GM21717 (cell line): Measurements from ENCODE around the gene FZD1.

Experiments
- ATAC-seq: cut with Tn5 transposase; IDR thresholded peaks from one replicate; pipeline ENCODE4 v1.9.1; 2021; ENCODE audit warnings: mild to moderate bottlenecking, moderate library complexity; ENCODE audit not compliant: unreplicated experiment

The FZD1 gene

DNA sequence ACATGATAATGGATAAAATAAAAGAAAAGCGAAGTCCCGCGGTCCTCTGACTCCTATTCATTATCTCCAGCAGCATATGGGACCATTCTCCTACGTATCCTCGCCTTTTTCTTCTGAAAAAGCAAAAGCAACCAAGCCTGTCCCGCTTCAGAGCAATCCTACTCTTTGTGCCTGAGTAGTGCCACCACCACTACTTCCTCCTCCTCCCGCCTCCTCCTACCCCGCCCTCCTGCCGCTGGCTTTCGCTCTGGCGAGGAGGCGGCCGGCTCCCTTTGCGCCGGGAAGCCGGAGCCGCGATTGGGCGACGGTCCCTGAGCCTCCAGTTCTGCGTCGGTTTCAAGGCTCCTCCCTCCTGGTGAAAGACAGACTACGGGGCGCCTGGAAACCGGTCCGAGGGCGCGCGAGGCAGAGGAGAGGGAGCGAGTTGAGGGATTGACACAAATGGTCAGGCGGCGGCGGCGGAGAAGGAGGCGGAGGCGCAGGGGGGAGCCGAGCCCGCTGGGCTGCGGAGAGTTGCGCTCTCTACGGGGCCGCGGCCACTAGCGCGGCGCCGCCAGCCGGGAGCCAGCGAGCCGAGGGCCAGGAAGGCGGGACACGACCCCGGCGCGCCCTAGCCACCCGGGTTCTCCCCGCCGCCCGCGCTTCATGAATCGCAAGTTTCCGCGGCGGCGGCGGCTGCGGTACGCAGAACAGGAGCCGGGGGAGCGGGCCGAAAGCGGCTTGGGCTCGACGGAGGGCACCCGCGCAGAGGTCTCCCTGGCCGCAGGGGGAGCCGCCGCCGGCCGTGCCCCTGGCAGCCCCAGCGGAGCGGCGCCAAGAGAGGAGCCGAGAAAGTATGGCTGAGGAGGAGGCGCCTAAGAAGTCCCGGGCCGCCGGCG lies at the start of gene FZD1:
Gene FZD1, plus strand, starts transcription at position 388 of the 878 bp plus-strand sequence. Its CDS starts 448 bp downstream, at position 836.
- ATAC-seq, result peak; percentile 94

DNA sequence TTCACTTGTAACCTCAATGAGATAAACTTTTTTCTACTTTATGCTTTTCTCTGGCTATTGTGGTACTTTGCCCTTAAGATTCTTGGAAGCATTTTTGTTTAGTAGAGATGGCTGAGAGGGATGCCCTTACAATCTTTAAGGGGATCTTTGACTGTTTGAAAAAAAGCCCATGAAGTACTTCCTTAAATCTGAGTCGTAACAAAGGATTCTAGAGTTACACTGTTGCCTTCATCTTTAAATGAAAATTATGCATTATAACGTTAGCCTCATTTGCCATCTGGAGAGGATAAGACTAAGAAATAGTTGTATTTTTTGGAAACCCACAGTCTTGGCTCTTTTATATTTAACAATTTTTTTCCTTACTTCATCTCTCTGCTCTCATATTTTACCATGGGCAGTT lies 37.8 kb upstream of the FZD1 start:
- no peak for ATAC-seq

DNA sequence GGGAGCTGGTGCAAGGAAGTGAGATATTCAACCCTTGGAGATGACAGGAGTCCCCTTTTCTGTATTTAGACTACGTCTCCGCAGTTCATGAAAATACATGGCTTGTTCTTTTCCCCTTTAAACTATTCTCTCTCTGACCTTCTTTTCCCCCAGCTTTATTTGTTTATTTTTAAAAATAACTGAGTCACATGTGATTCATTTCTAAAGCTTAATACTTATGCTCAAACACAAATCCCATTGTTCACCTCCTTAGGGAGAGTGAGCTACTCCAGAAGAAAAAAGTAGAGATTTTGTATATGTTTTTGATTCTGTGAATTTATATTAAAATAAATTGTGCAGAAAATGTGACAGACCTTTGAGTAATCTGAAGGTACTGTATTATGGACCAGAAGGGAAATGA lies 35.9 kb upstream of the FZD1 start:
- ATAC-seq, result no peak

DNA sequence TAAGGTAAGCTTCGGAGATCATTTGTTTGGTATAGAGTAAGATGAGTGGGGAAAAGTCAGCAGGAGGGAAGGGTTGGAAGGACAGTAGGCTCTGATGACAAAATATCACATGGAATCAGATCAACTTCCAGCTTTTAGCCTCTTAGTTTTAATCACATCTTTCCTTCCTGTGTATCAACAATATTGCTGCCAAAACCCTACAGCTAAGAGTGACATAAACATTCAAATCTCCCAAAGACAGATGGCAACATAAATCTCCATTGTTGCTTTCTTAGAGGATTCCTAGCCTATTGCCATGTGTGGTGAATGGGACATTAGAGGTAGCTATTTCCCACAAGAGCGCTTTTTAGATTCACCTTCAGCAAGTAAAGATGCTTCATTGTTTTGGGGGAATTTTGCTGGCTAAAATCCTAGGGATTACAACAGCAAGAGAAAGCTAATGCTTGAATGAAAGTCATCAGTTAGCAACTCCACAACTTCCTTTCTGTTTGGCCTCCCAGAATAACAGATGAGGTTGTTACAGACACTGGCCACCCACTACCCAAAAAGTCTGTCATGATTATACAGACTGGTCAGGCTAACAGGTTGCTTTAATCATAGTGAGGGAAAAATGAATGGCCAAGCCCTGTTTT lies 35.2 kb upstream of the FZD1 start:
- no peak for ATAC-seq

DNA sequence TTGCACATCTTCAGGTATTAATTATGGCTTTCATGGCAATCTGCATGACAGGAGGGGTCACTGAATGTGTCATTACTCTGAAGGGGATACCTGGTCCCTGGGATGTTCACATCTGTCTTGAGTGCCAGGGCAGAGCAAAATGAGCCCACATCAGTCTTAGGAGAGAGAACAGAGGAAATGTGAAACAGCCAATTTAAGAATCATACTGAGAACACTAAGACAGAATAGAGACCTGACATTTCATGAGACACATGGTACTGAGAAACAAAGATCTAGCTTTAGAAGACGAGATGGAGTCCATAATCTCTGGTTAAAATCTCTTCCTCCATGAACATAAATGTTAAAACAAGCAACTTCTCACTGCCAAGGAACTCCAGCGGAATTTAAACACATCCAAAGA lies 34.1 kb upstream of the FZD1 start:
- no peak for ATAC-seq

DNA sequence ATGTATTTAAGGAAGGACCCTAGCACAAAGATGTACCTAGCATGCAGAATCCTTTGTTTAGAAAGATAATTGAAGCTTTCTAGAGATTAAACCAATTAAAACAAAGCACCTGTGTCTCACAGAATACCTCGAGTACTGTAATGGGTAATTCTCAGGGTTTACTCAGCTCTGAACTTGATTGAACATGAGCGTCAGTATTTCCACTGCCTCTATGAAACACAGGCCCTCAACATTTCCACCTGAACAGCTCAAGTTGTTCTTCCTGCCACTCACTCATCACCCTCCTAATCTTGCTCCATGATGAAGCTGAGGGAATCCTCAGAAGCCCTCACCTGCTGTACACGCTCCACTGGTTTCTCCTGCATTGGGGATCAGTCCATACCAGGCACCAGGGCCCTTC lies 33.7 kb upstream of the FZD1 start:
- ATAC-seq, result no peak

DNA sequence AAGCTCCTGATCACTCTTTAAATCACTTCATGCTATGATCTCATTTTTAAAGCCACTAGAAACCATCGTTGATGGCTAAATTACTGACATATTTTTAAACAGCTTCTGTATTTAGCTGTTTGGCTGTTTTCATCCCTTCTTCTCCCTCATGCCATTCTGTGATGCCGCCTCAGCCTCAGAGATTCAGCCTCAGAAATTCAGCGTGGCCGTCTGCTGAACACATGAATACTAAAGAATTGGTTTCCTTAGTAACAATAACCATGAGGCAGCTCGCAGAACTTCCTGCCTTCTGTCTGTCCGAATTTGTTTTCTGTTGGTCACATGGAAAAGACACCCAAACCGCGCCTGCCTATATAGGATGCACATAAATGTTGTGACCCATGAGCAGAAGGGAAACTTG lies 31.0 kb upstream of the FZD1 start:
- no peak for ATAC-seq

DNA sequence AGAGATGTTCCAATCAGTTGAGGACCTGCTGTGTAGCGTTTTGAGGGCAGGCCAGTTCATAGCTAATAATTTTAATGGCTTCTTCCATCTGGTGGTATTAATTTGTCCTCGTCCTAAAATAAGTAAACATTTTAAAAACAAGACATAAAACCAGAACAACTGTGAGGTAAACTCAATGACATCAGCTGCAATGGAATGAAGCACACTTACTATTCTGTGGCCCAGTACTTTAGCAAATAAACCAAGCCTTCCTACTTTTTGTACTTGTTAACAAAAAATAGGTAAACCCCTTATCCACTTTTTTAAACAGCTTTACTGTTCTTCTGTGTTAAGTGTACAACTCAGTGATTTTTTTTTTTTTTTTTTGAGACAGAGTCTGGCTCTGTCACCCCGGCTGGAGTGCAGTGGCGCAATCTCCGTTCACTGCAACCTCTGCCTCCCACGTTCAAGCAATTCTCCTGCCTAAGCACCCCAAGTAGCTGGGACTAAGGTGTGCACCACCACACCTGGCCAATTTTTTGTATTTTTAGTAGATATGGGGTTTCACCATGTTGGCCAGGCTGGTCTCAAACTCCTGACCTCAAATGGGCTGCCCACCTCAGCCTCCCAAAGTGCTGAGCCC lies 28.9 kb upstream of the FZD1 start:
- ATAC-seq, result no peak

DNA sequence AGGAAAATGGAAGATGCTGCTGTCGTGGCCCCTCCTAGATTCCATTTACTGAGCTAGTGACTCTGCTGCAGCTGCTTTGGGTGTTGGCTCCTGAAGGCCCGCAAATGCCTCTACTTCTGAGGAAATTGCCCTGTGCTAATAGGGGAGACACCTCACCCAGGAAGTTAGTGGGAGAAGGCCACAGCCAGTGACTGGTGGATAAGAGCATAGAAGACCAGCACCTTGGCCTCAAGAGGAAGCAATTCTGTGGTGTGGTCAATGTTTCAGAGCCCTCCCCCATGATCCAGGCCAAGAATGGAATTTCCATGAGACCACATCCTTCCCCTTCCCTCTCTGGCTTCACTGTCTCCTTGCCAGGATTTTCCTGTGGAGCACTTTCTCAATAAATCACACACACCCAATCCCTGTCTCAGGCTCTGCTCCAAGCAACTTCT lies 25.0 kb upstream of the FZD1 start:
- no peak for ATAC-seq

DNA sequence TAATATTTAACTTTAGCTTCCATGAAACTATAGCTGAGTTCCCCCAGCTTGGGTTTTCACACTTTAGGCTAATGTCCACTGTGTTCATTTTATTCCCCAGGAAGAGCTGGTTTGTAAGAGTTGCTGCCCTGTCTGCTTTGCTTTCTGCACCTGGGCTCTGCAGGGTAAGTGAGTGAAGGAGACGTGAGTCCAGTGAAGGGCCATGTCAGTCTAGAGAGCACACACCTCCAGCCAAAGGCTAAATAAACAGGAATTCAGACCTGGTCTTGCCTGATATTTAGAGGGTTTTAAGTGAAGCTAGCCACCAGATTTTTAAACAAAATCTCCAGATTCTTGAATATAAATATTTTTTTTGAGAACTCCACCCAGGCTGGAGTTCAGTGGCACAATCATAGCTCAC lies 24.5 kb upstream of the FZD1 start:
- ATAC-seq, result no peak

DNA sequence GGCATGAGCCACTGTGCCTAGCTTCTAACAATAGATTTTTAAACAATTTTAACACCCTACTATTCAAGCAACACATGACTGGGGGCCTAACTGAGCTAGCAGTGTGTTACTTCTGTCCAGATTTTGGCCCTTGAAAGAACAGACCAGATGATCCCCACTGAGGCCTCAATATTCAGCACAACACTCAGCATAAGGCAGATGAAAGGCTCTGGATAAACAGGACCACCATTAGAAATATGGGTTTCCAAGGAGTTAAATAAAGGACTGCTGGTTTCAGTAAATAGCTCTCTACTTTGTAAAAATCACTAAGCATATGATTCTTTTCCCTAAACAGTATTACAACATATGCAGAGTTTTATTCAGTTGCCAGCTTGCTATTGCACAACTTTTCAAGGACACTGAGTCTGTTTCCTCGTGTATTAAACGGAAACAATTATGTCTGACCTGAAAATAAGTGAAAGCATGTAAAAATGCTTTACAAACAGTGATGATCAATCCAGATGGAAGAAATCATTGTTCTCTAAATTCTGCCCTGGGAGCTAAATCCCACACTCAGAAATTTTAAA lies 23.8 kb upstream of the FZD1 start:
- no peak for ATAC-seq

DNA sequence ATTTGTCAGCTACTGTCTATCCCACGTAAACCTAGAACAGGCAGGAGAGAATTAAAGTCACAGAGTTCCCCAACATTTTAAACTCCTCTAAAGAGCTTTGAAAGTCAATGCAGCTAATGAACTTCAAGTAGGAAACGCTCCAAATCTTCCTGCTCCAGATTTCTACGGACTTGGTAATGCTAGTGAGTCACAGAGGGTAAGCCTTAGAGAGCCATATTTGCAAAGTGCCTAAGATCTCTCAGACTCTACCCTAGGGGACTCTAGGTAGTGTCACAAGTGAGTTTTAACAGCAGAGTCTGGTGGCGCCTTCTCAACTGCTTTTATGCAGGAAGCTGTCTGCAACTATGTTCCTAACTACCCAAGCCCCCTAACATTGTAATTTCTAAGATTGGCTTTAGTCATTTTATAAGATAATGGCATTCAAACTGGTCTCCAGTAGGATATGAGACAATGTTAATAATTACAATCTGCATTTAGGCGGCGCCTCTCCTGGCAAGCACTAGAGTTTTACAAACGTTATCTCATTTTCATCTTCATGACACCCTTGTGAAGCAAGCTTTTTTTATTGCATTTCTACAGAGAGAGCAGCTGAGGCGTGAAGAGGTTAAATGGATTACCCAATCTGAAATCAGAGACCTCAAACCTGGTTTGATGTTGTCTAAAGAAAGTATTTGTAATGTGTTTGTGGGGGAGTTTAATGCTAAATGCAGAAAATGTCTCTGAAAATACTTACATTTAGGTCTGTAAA lies 22.0 kb upstream of the FZD1 start:
- ATAC-seq, result no peak

DNA sequence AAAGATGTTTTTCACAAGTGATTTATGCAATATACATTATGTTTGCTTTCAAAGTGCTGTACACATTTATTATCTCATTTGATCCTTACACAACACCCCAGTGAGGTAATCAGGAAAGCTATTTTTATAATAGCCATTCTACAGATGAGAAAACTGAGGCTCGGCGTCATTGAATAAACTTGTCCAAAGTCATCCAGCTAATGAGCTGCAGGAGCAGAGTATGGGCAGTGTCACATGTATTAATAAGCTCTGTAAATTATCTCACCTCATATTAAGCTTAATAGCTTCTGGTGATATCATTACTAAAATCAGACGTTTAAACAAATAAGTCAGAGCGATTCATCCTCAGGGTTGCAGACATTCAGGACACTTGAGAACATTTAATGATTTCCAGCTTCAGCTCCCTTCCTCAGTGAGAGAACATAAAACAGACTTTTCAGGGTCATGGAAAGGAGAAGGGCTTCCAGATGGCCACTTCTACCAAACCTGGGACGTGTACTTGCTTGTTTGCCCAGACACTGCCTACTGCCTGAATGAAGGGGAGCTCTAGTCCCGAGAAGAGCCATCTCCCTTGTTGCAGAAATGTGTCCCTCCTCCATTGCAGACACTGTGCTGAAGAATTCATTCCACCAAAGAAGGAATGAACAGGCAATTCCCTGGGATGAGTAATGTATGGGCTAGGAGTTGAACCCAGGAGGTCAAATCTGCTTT lies 20.5 kb upstream of the FZD1 start:
- ATAC-seq, result no peak

DNA sequence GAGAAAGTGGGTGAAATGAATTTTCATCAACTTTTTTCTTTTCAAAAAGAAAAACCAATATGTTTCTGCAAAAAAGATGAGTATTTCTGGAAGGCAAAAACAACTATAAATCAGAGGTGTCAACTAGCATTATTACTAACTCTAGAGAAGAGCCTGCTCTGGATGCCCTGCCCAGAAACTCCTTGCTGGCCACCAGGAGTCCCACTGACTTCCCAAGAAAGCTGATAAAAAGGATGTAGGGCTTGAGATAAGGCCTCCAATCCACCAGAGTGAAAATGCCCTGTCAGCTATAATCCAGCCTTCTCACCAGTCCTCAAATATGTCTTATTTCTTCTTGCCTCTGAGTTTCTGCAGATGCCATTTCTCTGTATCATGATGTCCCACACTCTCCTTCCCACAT lies 16.7 kb upstream of the FZD1 start:
- no peak for ATAC-seq

DNA sequence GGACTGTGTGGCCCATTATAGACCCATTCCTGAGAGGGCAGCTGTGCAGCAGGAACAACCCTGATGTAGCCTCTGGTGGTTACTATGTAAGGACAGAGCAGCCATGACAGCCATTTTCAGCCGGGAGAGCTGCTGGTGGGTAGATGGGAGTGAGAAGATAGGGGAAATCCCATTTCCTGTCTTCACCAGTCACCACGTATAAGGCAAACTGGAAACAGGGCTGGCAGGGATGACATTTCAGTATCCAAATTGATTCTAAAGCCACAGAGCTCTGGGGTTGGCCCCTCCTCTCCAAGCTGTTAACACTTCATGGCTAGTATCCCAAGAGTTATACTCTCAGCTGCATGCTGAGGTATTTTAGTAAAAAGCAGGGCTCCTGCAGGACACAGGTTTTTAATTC lies 15.2 kb upstream of the FZD1 start:
- no peak for ATAC-seq

DNA sequence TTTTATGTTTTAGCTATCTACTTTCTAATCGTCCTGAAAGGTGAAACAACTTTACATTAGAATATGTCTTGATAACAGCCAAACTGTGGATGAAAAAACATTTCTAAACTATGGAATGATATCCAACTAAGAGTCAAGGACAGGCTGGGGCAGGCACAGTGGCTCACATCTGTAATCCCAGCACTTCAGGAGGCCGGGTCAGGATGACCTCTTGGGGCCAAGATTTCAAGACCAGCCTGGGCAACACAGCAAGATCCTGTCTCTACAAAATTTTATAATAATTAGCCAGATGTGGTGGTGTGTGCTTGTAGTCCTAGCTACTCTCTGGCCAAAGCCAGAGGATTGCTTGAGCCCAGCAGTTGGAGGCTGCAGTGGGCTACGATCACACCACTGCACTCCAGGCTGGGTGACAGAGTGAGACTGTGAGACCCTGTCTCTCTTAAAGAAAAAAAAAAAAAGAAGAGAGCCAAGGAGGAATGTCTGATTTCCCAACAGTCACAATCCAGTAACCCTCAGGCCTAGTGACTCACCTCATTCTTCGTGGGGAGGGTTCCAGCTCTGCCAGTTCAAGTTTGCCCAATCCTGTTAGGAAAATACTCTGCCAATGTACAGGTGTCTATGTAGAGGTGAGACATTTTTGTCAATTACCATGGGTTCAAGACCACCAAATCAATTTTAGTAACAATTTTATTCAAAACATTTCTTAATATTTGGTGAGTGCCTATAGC lies 14.6 kb upstream of the FZD1 start:
- no peak for ATAC-seq

DNA sequence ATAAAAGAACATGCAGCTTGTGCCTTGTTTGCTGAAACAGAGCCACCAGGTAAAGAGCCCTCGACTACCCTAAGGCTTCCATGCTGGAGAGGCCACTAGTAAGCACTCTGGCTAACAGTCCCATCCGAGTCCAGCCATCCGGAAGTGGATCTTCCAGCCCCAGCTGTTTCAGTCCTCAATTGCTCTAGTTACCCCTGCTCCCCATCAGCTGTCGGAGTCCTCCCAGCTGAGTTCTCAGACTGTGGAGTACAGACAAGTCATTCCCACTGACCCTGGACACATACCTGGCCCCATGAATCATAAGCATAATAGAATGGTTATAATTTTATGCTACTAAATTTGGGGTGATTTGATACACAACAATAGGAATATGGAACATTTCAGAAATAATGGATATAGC lies 13.5 kb upstream of the FZD1 start:
- no peak for ATAC-seq

DNA sequence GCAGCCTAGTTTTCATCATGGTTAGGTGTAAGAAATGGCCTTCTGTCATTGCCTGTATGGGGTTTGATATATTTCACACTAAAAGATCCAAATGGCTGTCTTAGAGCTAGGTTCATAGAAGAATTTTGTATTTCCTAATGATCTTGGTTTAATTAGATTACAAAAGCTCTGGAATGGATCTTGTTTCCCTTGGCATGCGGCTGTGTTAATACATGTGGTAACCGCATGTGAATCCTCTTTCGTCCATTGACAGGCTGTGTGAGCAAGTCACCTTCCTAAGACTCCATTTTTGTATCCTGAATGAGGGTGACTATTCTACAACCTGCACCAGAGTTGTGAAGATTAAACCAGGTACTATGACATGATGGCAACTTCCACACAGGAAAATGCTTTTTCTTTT lies 12.4 kb upstream of the FZD1 start:
- no peak for ATAC-seq

DNA sequence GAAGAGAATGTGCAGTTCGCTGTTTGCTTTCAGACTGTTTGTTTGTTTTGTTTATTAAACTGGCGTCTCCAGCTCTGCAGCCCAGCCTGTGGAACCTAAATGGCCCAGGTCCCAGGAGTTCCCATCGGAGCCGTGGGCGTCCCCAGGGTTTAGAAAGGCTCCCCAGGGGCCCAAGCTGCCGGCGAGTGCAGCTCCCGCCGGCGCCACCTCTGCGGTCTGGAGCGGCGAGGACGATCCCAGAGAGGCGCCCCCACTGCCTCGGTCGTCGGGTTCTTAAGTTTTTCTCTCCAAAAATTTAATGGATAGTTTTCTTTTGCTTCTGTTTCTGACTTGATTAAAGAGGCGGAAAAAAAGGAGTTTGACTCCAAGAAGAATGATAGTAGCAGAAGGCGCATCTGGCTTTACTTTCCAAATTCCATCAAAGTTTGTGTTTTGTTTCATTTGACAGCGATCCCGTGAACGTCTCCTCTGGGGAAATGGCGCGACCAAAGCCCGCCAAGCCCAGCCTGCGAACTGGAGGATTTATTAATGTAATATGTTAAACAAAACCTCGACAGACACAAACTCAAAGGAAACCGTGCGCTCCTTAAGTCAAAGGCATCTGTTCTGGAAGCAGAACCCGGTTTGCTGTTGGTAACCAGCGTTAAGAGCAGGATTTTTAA lies 718 bp upstream of the FZD1 start:
- ATAC-seq, result no peak
